ENCODE data around the gene AMDHD2. TPM values are rescaled to one million over a fixed set of nuclear protein-coding genes. Genes with fewer than 3 reads are reported as not detected.

Gene AMDHD2
- total RNA-seq, 1 experiment from 2014 or later: 15.8 TPM

- DNase-seq (ENCODE audit: low spot score): no peak
Observed at GRCh38 chr16:2482708-2483534, 37.2 kb upstream of the AMDHD2 start.

- DNase-seq (ENCODE audit: low spot score): no peak
Observed at GRCh38 chr16:2483939-2484897, 36.0 kb upstream of the AMDHD2 start.

GRCh38 chr16:2484898-2485508, 35.2 kb upstream of the AMDHD2 start:
- no peak for DNase-seq (ENCODE audit: low spot score)

GRCh38 chr16:2485811-2486507, 34.2 kb upstream of the AMDHD2 start:
- DNase-seq (ENCODE audit: low spot score): no peak

GRCh38 chr16:2486645-2487516, 33.3 kb upstream of the AMDHD2 start:
- no peak for DNase-seq (ENCODE audit: low spot score)

GRCh38 chr16:2487517-2487842, 32.7 kb upstream of the AMDHD2 start:
- no peak for DNase-seq (ENCODE audit: low spot score)

GRCh38 chr16:2487903-2488531, 32.2 kb upstream of the AMDHD2 start:
- DNase-seq (ENCODE audit: low spot score): no peak

- no peak for DNase-seq (ENCODE audit: low spot score)
Observed at GRCh38 chr16:2489581-2489980, 30.6 kb upstream of the AMDHD2 start.

GRCh38 chr16:2490190-2491105, 29.7 kb upstream of the AMDHD2 start:
- DNase-seq (ENCODE audit: low spot score): no peak

- DNase-seq (ENCODE audit: low spot score): no peak
Observed at GRCh38 chr16:2492292-2492691, 27.9 kb upstream of the AMDHD2 start.

GRCh38 chr16:2493605-2494004, 26.6 kb upstream of the AMDHD2 start:
- DNase-seq (ENCODE audit: low spot score): no peak

- no peak for DNase-seq (ENCODE audit: low spot score)
Observed at GRCh38 chr16:2494616-2495015, 25.6 kb upstream of the AMDHD2 start.

GRCh38 chr16:2495041-2495440, 25.1 kb upstream of the AMDHD2 start:
- DNase-seq (ENCODE audit: low spot score): no peak

GRCh38 chr16:2496223-2497115, 23.7 kb upstream of the AMDHD2 start:
- DNase-seq (ENCODE audit: low spot score): no peak

GRCh38 chr16:2497116-2497630, 23.0 kb upstream of the AMDHD2 start:
- no peak for DNase-seq (ENCODE audit: low spot score)

GRCh38 chr16:2497695-2498484, 22.3 kb upstream of the AMDHD2 start:
- DNase-seq (ENCODE audit: low spot score): no peak

Measured in H4 (cell line).